NCI-H82 (cell line): ENCODE measurements around the gene SUPT3H.
"Not testable (repeated sequence)": the region's sequence is repeated elsewhere in the genome, so short reads cannot be mapped to it uniquely, and the experiment has no call there.

Experiments used
- DNase-seq: peaks from one replicate; lab custom pipeline; 2025; lab: John Stamatoyannopoulos, UW

SUPT3H gene

DNA sequence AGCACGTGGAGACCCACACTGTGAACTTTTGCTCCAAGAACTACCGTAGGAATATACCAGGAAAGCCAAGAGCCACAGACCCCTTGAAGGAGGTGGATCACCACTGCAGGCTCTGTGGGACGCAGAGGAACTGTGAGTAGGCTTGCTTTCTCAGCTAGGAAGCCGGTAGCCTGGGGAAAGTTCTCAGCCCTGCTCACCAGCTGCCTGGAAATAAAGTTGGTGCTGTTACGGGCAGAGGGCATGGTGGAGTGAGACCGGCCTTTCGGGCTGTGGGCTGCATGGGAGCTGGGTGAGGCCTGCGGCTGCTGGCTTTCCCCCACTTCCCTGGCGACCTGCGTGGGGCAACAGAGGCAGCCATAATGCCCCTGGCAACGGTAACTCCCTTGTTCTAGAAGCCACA lies 422.6 kb downstream of the SUPT3H start:
- DNase-seq, result no peak

DNA sequence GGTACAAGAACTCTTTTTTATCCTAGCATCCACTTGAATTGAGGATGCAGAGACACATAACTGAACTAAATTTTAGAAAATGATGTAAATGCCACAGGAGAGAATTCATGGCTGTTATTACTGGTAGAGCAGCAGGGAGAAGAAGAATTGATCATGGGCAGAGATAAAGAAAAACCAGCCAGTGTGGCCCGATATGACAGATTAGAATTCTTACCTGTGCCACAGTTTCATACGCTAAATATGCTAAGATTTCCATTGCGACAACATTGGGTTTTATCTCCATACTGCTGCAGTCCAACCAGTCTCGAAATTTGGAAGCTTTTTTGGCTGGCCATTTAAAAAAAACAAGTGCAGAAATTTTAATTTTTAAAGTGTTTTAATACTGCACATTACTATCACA lies 423.5 kb downstream of the SUPT3H start:
- no peak for DNase-seq

GRCh38 chr6:44951253-44951747 lies 426.4 kb downstream of the SUPT3H start:
- no peak for DNase-seq

DNA sequence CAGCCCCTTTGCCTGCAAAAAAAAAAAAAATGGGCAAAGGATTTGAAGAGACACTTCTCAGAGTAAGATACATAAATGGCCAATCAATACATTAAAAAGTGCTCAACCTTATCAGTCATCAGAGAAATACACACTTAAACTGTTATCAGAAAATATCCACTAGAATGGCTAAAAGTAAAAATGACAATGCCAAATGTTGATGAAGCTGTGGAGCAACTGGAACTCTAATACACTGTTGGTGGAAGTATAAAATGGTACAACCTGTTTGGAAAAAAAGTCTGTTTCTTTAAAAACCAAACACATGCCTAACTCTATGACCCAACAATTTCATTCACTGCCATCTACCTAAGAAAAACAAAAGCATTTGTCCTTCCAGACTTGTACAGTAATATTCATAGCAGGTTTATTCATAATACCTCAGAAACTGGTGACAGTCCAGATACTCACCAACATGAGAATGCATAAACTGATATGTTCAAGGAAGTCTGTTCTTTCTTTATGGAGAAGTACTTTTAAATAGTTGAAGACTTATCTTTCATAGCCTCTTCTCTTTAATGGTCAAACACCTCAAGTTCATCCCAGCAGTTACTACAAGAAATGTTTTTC lies 428.0 kb downstream of the SUPT3H start:
- no peak for DNase-seq

- no peak for DNase-seq
These were observed 434.2 kb downstream of the SUPT3H start for GRCh38 chr6:44943541-44943940.

GRCh38 chr6:44942798-44943197 lies 434.9 kb downstream of the SUPT3H start:
- DNase-seq, result no peak

- no peak for DNase-seq
These were observed 435.5 kb downstream of the SUPT3H start for GRCh38 chr6:44942201-44942600.

GRCh38 chr6:44940367-44940766 lies 437.4 kb downstream of the SUPT3H start:
- no peak for DNase-seq

DNA sequence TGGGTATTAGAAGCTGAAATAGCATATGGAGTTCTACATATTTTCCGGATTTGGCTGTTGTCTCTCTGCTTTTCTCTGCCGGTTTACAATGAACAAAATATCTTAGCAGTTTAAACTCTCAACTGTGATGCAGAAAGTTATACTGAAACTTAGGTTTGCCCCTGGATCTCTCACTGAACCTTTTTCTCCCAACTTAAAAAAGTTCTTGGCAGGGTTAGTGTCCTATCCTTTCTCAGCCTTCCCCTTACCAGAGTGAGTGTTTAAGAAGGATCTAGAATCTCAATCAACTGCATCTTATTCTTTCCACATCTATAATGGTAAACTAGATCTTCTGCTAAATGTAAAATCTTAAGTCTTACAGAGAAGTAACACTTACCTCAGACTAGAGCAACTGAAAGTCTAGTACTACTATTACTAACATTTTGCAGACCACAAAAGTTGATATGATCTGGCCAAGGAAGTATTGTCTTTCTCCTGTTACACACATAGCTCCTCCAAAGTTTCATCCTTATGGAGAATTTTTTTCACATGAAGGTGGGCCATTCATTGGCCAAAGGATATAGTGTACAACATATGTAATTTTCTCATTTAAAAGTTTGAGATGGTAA lies 441.9 kb downstream of the SUPT3H start:
- DNase-seq, result no peak

DNA sequence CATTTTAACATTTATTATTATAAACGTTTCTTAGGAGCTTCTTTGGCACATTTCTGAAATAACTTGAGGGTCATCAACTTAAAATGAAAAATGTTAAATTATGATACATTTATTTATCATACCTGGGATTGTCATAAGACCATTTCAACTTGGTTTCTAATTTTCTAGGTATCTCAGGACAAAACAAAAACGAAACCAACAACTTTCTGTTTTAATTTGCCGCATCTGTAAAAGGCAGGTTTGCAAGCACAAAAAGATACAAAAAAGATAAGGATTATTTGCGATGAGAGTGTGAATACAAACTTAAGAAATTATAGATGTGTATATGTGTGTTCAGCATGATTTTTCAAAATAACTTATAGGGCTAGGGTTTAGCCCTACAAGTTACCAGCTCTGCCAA lies 444.6 kb downstream of the SUPT3H start:
- no peak for DNase-seq

- no peak for DNase-seq
These were observed 445.1 kb downstream of the SUPT3H start for GRCh38 chr6:44932651-44933091.

- DNase-seq, result no peak
These were observed 446.3 kb downstream of the SUPT3H start for GRCh38 chr6:44931385-44931784.

GRCh38 chr6:44926556-44926955 lies 451.2 kb downstream of the SUPT3H start:
- peak; percentile 16 for DNase-seq

- DNase-seq, result peak; percentile 49
These were observed 452.5 kb downstream of the SUPT3H start for GRCh38 chr6:44925100-44925739.

GRCh38 chr6:44923444-44923843 lies 454.3 kb downstream of the SUPT3H start:
- no peak for DNase-seq

DNA sequence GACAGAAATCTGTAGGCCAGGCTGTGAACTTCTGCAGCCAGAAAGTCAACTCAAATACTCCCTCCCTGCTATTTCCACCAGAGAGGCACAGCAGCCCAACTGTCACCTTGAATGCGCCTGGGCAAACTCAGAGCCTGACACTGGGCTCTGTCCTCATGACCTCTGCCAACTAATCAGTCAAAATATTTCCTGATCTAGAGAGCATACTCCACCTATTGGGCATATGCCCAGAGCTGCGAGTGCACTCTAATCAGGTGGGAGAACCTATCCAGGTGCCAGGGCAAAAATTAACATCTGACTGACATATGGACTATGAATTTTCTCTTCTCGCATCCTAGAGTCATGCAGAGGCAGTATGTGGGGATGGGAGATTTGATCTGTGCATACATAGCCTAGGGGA lies 455.9 kb downstream of the SUPT3H start:
- DNase-seq, result peak; percentile 29

- no peak for DNase-seq
These were observed 456.7 kb downstream of the SUPT3H start for GRCh38 chr6:44920952-44921491.

- no peak for DNase-seq
These were observed 458.9 kb downstream of the SUPT3H start for GRCh38 chr6:44918671-44919296.

GRCh38 chr6:44917430-44917829 lies 460.3 kb downstream of the SUPT3H start:
- no peak for DNase-seq

- DNase-seq, result no peak
These were observed 462.6 kb downstream of the SUPT3H start for GRCh38 chr6:44915111-44915510.

DNA sequence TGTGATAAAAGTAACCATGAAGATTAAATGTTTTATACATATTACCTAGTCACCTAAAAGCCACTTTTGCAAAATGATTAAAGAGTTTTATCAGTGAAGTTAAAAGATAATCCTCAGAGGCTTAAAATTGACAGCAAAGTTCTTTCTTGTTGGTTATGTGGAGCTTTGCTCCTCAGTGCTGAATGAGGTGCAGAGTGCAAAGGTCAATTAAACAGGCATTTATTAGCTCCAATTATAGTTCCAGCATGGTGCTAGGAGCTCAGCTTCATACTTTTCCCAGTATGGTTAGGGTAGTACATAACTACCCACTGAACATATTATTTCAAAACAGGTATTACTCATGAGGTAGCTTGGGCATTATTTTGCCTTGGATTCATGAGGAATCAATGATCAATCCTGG lies 463.6 kb downstream of the SUPT3H start:
- no peak for DNase-seq

DNA sequence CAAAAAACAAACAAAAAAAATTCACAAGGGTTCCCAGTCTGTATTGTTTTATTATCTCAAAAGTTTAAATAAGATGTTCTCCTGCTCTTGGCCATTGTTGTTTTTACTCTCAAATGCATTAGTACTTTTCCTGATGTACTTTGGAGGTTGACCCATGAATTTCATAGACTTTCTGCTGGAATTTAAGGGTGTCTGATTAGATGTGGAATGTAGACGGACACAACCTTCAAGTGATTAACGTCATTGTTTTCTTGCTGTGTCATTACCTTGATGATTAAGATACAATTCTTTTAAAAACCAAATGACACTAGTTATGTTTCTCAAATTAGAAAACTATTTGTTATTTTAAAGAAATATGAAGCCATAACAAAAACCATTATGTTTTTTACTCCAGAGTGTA lies 471.0 kb downstream of the SUPT3H start:
- no peak for DNase-seq

DNA sequence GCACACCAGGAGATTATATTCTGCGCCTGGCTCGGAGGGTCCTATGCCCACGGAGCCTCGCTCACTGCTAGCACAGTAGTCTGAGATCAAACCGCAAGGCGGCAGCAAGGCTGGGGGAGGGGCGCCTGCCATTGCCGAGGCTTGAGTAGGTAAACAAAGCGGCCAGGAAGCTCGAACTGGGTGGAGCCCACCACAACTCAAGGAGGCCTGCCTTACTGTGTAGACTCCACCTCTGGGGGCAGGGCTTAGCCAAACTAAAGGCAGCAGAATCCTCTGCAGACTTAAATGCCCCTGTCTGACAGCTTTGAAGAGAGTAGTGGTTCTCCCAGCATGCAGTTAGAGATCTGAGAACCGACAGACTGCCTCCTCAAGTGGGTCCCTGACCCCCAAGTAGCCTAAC lies 477.4 kb downstream of the SUPT3H start:
- not testable (repeated sequence) for DNase-seq
